Activated CD4-positive, CD25-positive, alpha-beta regulatory T cell treated with anti-CD3 and anti-CD28 coated beads, Interleukin-2, amount 50 U/mL, for 72 hours (primary cell): ENCODE measurements around the gene PCSK2.

Source experiments
- DNase-seq: peaks from one replicate; pipeline ENCODE4 v3.0.0; 2021

The PCSK2 gene

GRCh38 chr20:17406051-17406590 is 179.3 kb downstream of the PCSK2 start:
- DNase-seq = no peak

GRCh38 chr20:17407550-17407949 is 180.7 kb downstream of the PCSK2 start:
- DNase-seq = no peak

- no peak for DNase-seq
Measured at GRCh38 chr20:17417225-17417624, 190.4 kb downstream of the PCSK2 start.

- no peak for DNase-seq
Measured at GRCh38 chr20:17418737-17419136, 191.9 kb downstream of the PCSK2 start.

- no peak for DNase-seq
Measured at GRCh38 chr20:17419479-17420041, 192.7 kb downstream of the PCSK2 start.

- no peak for DNase-seq
Measured at GRCh38 chr20:17421493-17421892, 194.7 kb downstream of the PCSK2 start.

GRCh38 chr20:17423782-17424181 is 196.9 kb downstream of the PCSK2 start:
- no peak for DNase-seq

GRCh38 chr20:17427638-17428037 is 200.8 kb downstream of the PCSK2 start:
- DNase-seq = no peak

- DNase-seq = no peak
Measured at GRCh38 chr20:17430125-17430950, 203.5 kb downstream of the PCSK2 start.

GRCh38 chr20:17431621-17432364 is 205.0 kb downstream of the PCSK2 start:
- DNase-seq = peak; percentile 53

GRCh38 chr20:17436664-17437063 is 209.8 kb downstream of the PCSK2 start:
- no peak for DNase-seq

GRCh38 chr20:17437251-17437650 is 210.4 kb downstream of the PCSK2 start:
- DNase-seq = no peak

- no peak for DNase-seq
Measured at GRCh38 chr20:17438436-17439039, 211.7 kb downstream of the PCSK2 start.

- no peak for DNase-seq
Measured at GRCh38 chr20:17439616-17440296, 212.9 kb downstream of the PCSK2 start.

- no peak for DNase-seq
Measured at GRCh38 chr20:17441745-17442144, 214.9 kb downstream of the PCSK2 start.

GRCh38 chr20:17442588-17442987 is 215.7 kb downstream of the PCSK2 start:
- no peak for DNase-seq

GRCh38 chr20:17443131-17443858 is 216.5 kb downstream of the PCSK2 start:
- DNase-seq = no peak

GRCh38 chr20:17444091-17444490 is 217.3 kb downstream of the PCSK2 start:
- no peak for DNase-seq

GRCh38 chr20:17445543-17445942 is 218.7 kb downstream of the PCSK2 start:
- DNase-seq = no peak

- DNase-seq = no peak
Measured at GRCh38 chr20:17446171-17446570, 219.3 kb downstream of the PCSK2 start.

- DNase-seq = no peak
Measured at GRCh38 chr20:17448071-17448470, 221.2 kb downstream of the PCSK2 start.

- DNase-seq = no peak
Measured at GRCh38 chr20:17449031-17449430, 222.2 kb downstream of the PCSK2 start.
